DOHH2 (cell line): ENCODE measurements around the gene TICAM2.

ENCODE experiments used
- H3F3A ChIP-seq: fragments of 200-600 bp; sonication (generic), shearing (Covaris generic); 2 replicates; pipeline ENCODE4 v1.6.0; 2016; ENCODE audit warnings: antibody characterized with exemption, mild to moderate bottlenecking; ENCODE audit not compliant: control insufficient read depth, insufficient read depth
- H3K27ac ChIP-seq: fragments of 200-600 bp; sonication (generic); 2 replicates; pipeline ENCODE4 v1.5.1; 2014; ENCODE audit warnings: low read depth, mild to moderate bottlenecking, low read length, moderate library complexity
- H3K27me3 ChIP-seq: fragments of 200-600 bp; sonication (generic); 2 replicates; pipeline ENCODE4 v1.6.1; 2014; ENCODE audit warnings: mild to moderate bottlenecking, low read length, mixed read lengths; ENCODE audit not compliant: control insufficient read depth
- H3K36me3 ChIP-seq: fragments of 200-600 bp; sonication (generic); 2 replicates; pipeline ENCODE4 v1.6.1; 2014; ENCODE audit warnings: mild to moderate bottlenecking, low read length, moderate library complexity, mixed read lengths; ENCODE audit not compliant: control insufficient read depth
- H3K4me1 ChIP-seq: fragments of 200-600 bp; sonication (generic); 2 replicates; pipeline ENCODE4 v1.6.1; 2014; ENCODE audit warnings: mild to moderate bottlenecking, low read length, mixed read lengths; ENCODE audit not compliant: control insufficient read depth
- H3K4me2 ChIP-seq: fragments of 200-600 bp; sonication (generic); 2 replicates; pipeline ENCODE4 v1.6.0; 2014; ENCODE audit warnings: mild to moderate bottlenecking, low read length, moderate library complexity
- H3K4me3 ChIP-seq: fragments of 200-600 bp; sonication (generic); 2 replicates; pipeline ENCODE4 v1.5.1; 2014; ENCODE audit warnings: mild to moderate bottlenecking, low read length, mixed read lengths
- H3K79me2 ChIP-seq: fragments of 200-600 bp; sonication (generic); 2 replicates; pipeline ENCODE4 v1.6.1; 2014; ENCODE audit warnings: mild to moderate bottlenecking, low read length, mixed read lengths; ENCODE audit not compliant: control insufficient read depth
- H3K9me2 ChIP-seq: fragments of 200-600 bp; sonication (generic); replicated peaks from 2 replicates; pipeline ENCODE4 v1.6.1; 2014; ENCODE audit warnings: mild to moderate bottlenecking, low read length, mixed read lengths; ENCODE audit not compliant: control insufficient read depth
- H3K9me3 ChIP-seq: fragments of 200-600 bp; sonication (generic); 2 replicates; pipeline ENCODE4 v1.6.1; 2014; ENCODE audit warnings: antibody characterized with exemption, low read length, mixed read lengths; ENCODE audit not compliant: control insufficient read depth, insufficient read depth
- H4K20me1 ChIP-seq: fragments of 200-600 bp; sonication (generic); 2 replicates; pipeline ENCODE4 v1.6.0; 2014; ENCODE audit warnings: low read depth, mild to moderate bottlenecking, antibody characterized with exemption, low read length, moderate library complexity; ENCODE audit not compliant: control insufficient read depth, insufficient read depth
- CTCF ChIP-seq: fragments of 200-600 bp; sonication (generic); IDR thresholded peaks from one replicate; pipeline ENCODE4 v1.5.1; 2014; ENCODE audit warnings: antibody characterized with exemption, mild to moderate bottlenecking, low read depth, low read length; ENCODE audit not compliant: poor library complexity, severe bottlenecking
- EZH2phosphoT487 ChIP-seq: fragments of 200-600 bp; sonication (generic); IDR thresholded peaks from 2 replicates; pipeline ENCODE4 v1.6.1; 2017; ENCODE audit warnings: borderline replicate concordance, mild to moderate bottlenecking, antibody characterized with exemption, low read length, moderate library complexity, mixed read lengths

The TICAM2 gene

GRCh38 chr5:115600766-115601165 lies 1.5 kb downstream of the TICAM2 start:
- peaks cover 37% of the 10 kb centered on the region for H3K4me1 ChIP-seq
- H3K36me3 ChIP-seq: no peaks in the 10 kb centered on the region
- no peaks in the 10 kb centered on the region for H3K9me2 ChIP-seq
- H3K27ac ChIP-seq: no peak overlapping the region
- H4K20me1 ChIP-seq: no peaks in the 10 kb centered on the region
- peak overlapping the region; percentile 69 for H3K4me3 ChIP-seq
- H3K9me3 ChIP-seq: no peaks in the 10 kb centered on the region
- peak overlapping the region; percentile 89 for H3K4me2 ChIP-seq
- H3K27me3 ChIP-seq: no peaks in the 10 kb centered on the region
- H3K79me2 ChIP-seq: no peaks in the 10 kb centered on the region
- TF ChIP-seq CTCF (no peak), EZH2phosphoT487 (no peak)
- H3F3A ChIP-seq: peaks cover 12% of the 10 kb centered on the region

- Histone ChIP-seq H3F3A (peaks cover 8% of the 10 kb centered on the region), H3K79me2 (no peaks in the 10 kb centered on the region), H3K27me3 (no peaks in the 10 kb centered on the region), H3K9me3 (no peaks in the 10 kb centered on the region), H3K4me3 (no peak overlapping the region), H3K4me1 (peaks cover 37% of the 10 kb centered on the region), H4K20me1 (no peaks in the 10 kb centered on the region), H3K27ac (no peak overlapping the region), H3K9me2 (no peaks in the 10 kb centered on the region), H3K4me2 (no peak overlapping the region), H3K36me3 (no peaks in the 10 kb centered on the region)
- TF ChIP-seq EZH2phosphoT487: no peak
- no peak for TF ChIP-seq CTCF
These were observed 2.4 kb downstream of the TICAM2 start for GRCh38 chr5:115599924-115600323.

- Histone ChIP-seq H3K27me3 (no peaks in the 10 kb centered on the region), H3K79me2 (no peaks in the 10 kb centered on the region), H3K4me3 (no peak overlapping the region), H3F3A (peaks cover 8% of the 10 kb centered on the region), H3K9me2 (no peaks in the 10 kb centered on the region), H3K36me3 (no peaks in the 10 kb centered on the region), H3K27ac (no peak overlapping the region), H3K9me3 (no peaks in the 10 kb centered on the region), H3K4me1 (peaks cover 37% of the 10 kb centered on the region), H3K4me2 (no peak overlapping the region), H4K20me1 (no peaks in the 10 kb centered on the region)
- TF ChIP-seq EZH2phosphoT487: no peak
- no peak for TF ChIP-seq CTCF
These were observed 2.8 kb downstream of the TICAM2 start for GRCh38 chr5:115599502-115599901.
